H1 (cell line): ENCODE data around the gene MYL11.

Experiments
- ATF3 ChIP-seq: IDR thresholded peaks from 2 replicates; pipeline ENCODE4 v1.6.1; 2011; ENCODE audit warnings: low read depth, mild to moderate bottlenecking, low read length; ENCODE audit not compliant: insufficient read depth
- CTCF ChIP-seq, 3 experiments: IDR thresholded peaks; 1 replicate in 2 of 3; 2 replicates in 1 of 3; pipeline versions ENCODE4 v1.5.1 to v1.6.1; 2011; ENCODE audit warnings: low read length in 3 of 3, mild to moderate bottlenecking in 3 of 3, inconsistent platforms in 2 of 3, low read depth in 1 of 3, moderate library complexity in 1 of 3; ENCODE audit not compliant: insufficient read depth in 1 of 3; ENCODE audit errors: control extremely low read depth in 1 of 3
- EZH2 ChIP-seq: fragments of 200-600 bp; sonication (generic); IDR thresholded peaks from 2 replicates; pipeline ENCODE4 v1.7.1; 2012; ENCODE audit warnings: low read depth, mild to moderate bottlenecking, moderate library complexity, low read length, inconsistent platforms; ENCODE audit not compliant: severe bottlenecking
- GABPA ChIP-seq: IDR thresholded peaks from 2 replicates; pipeline ENCODE4 v1.6.1; 2011; ENCODE audit warnings: mild to moderate bottlenecking, low read length, moderate library complexity, borderline replicate concordance; ENCODE audit not compliant: insufficient read depth
- HDAC6 ChIP-seq: IDR thresholded peaks from one replicate; pipeline ENCODE4 v1.7.1; 2012; ENCODE audit warnings: low read depth, mild to moderate bottlenecking, inconsistent platforms, low read length, moderate library complexity
- MAX ChIP-seq: IDR thresholded peaks from 2 replicates; pipeline ENCODE4 v1.6.1; 2012; ENCODE audit warnings: inconsistent platforms
- POLR2A ChIP-seq, 2 experiments: IDR thresholded peaks; 1 replicate in 1 of 2; 2 replicates in 1 of 2; pipeline ENCODE4 v1.6.1; 2011; ENCODE audit warnings: low read depth in 2 of 2, low read length in 2 of 2, mild to moderate bottlenecking in 2 of 2; ENCODE audit errors: control extremely low read depth in 1 of 2
- POLR2AphosphoS5 ChIP-seq: IDR thresholded peaks from 2 replicates; pipeline ENCODE4 v1.6.1; 2011; ENCODE audit warnings: low read depth, low read length
- SIN3A ChIP-seq, 2 experiments: IDR thresholded peaks in 1 of 2; conservative IDR thresholded peaks in 1 of 2; 2 replicates each; pipeline ENCODE4 v1.6.1; 2011 to 2012; ENCODE audit warnings: low read length in 2 of 2, improper control_type of control experiment in 1 of 2, low read depth in 1 of 2, mild to moderate bottlenecking in 1 of 2
- TAF7 ChIP-seq: optimal IDR thresholded peaks from 2 replicates; pipeline ENCODE3; 2011; ENCODE audit warnings: low read depth, mild to moderate bottlenecking, inconsistent platforms, low read length, moderate library complexity, borderline replicate concordance
- YY1 ChIP-seq: IDR thresholded peaks from 2 replicates; pipeline ENCODE4 v1.6.1; 2011; ENCODE audit warnings: low read depth, mild to moderate bottlenecking, low read length

GRCh38 chr16:30349675-30350074 lies 24.9 kb upstream of the MYL11 start:
- TF ChIP-seq TAF7 (no peak), POLR2A (IDR thresholded peaks at IDR 0.05; ENCODE audit: control extremely low read depth in 1 of 2, low read depth in 2 of 2, low read length in 2 of 2) (no peak), POLR2AphosphoS5 (no peak), ATF3 (no peak), SIN3A (conservative IDR thresholded peaks at IDR 0.05 in 1 of 2, IDR thresholded peaks at IDR 0.05 in 1 of 2; ENCODE audit: low read depth in 1 of 2, low read length in 2 of 2) (no peak), EZH2 (no peak), MAX (no peak), GABPA (no peak), CTCF (IDR thresholded peaks at IDR 0.05; ENCODE audit: control extremely low read depth in 1 of 3, insufficient read depth in 1 of 3, low read depth in 1 of 3, low read length in 3 of 3) (no peak), HDAC6 (no peak), YY1 (no peak)
